Measurements from ENCODE around the gene TBC1D7.

TBC1D7 gene

GRCh38 chr6:13355999-13356785, 27.9 kb upstream of the TBC1D7 start:
- Histone ChIP-seq H3K27ac (ENCODE audit: low read depth, low read length) (no peak overlapping the region), H3K4me1 (ENCODE audit: control insufficient read depth, insufficient read depth, low read length) (peaks cover 37% of the 10 kb centered on the region), H3K4me3 (ENCODE audit: low read depth, low read length) (no peak overlapping the region)

GRCh38 chr6:13355043-13355945, 27.0 kb upstream of the TBC1D7 start:
- Histone ChIP-seq H3K9ac (ENCODE audit: low read length) (no peak overlapping the region), H3K4me3 (ENCODE audit: low read depth, low read length) (no peak overlapping the region), H3K27me3 (ENCODE audit: control insufficient read depth, insufficient read depth, low read length) (no peaks in the 10 kb centered on the region), H3K4me1 (ENCODE audit: control insufficient read depth, insufficient read depth, low read length) (peaks cover 41% of the 10 kb centered on the region), H3K9me3 (ENCODE audit: control insufficient read depth, insufficient read depth, low read depth, low read length) (no peaks in the 10 kb centered on the region), H3K27ac (ENCODE audit: low read depth, low read length) (no peak overlapping the region; the same call in 1 of the 2 replicates), H3K36me3 (ENCODE audit: control insufficient read depth, insufficient read depth, low read length) (no peaks in the 10 kb centered on the region)

More at GRCh38 chr6:13355999-13356785, 27.9 kb upstream of the TBC1D7 start:
- H3K36me3 ChIP-seq (ENCODE audit: control insufficient read depth, insufficient read depth, low read length) = no peaks in the 10 kb centered on the region
- no peak overlapping the region for H3K9ac ChIP-seq (ENCODE audit: low read length)
- no peaks in the 10 kb centered on the region for H3K9me3 ChIP-seq (ENCODE audit: control insufficient read depth, insufficient read depth, low read depth, low read length)
- H3K27me3 ChIP-seq (ENCODE audit: control insufficient read depth, insufficient read depth, low read length) = no peaks in the 10 kb centered on the region

- Histone ChIP-seq H3K27ac (ENCODE audit: low read depth, low read length) (no peak overlapping the region), H3K9me3 (ENCODE audit: control insufficient read depth, insufficient read depth, low read depth, low read length) (0 out of 2 replicates have a peak, but pooled peaks cover 3% of the 10 kb centered on the region), H3K4me1 (ENCODE audit: control insufficient read depth, insufficient read depth, low read length) (peaks cover 41% of the 10 kb centered on the region), H3K36me3 (ENCODE audit: control insufficient read depth, insufficient read depth, low read length) (no peaks in the 10 kb centered on the region), H3K4me3 (ENCODE audit: low read depth, low read length) (no peak overlapping the region), H3K9ac (ENCODE audit: low read length) (no peak overlapping the region), H3K27me3 (ENCODE audit: control insufficient read depth, insufficient read depth, low read length) (no peaks in the 10 kb centered on the region)
Observed at GRCh38 chr6:13354331-13355042, 26.1 kb upstream of the TBC1D7 start.

DNA sequence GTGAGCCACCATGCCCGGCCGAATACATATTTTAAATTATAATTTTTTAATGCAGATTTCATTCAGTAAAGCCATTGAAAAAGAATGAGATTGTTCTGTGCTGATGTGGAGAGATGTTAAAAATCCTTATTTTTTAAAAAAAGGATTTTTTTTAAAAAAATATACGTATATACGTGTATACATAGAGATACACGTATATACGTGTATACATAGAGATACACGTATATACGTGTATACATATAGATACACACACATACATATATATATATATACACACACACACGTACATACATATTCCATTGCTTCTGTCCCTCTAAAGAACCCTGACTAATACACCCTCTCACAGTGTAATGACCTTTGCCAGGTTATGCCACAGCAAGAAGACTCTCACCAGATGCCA, 23.8 kb upstream of the TBC1D7 start:
- Histone ChIP-seq H3K9me3 (ENCODE audit: control insufficient read depth, insufficient read depth, low read depth, low read length) (0 out of 2 replicates have a peak, but pooled peaks cover 4% of the 10 kb centered on the region), H3K9ac (ENCODE audit: low read length) (no peak overlapping the region), H3K4me3 (ENCODE audit: low read depth, low read length) (no peak overlapping the region), H3K27ac (ENCODE audit: low read depth, low read length) (no peak overlapping the region), H3K27me3 (ENCODE audit: control insufficient read depth, insufficient read depth, low read length) (no peaks in the 10 kb centered on the region), H3K36me3 (ENCODE audit: control insufficient read depth, insufficient read depth, low read length) (no peaks in the 10 kb centered on the region), H3K4me1 (ENCODE audit: control insufficient read depth, insufficient read depth, low read length) (peaks cover 31% of the 10 kb centered on the region)

DNA sequence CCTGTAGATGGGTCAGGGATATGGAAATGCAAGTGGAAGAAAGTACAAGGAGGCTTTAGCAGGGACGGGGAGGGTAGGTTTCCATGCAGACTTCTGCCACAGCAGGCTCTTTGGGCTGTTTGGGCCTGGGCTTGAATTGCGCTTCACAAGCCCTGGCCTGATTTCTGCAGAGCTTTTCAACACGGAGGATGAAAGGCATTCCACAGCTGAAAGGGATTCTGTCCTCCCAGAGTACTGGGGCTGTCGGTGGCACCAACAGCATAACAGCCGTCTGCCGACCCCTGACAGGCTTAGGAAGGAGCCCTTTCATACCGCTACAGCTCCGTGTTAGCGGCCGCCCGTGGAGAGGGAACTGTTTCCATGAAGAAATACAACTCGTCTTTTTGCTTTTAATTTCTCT, 22.9 kb upstream of the TBC1D7 start:
- Histone ChIP-seq H3K27ac (ENCODE audit: low read depth, low read length) (0 out of 2 replicates have a peak overlapping the region, but pooled peaks have one; percentile 18), H3K4me3 (ENCODE audit: low read depth, low read length) (no peak overlapping the region), H3K9ac (ENCODE audit: low read length) (no peak overlapping the region), H3K36me3 (ENCODE audit: control insufficient read depth, insufficient read depth, low read length) (no peaks in the 10 kb centered on the region), H3K9me3 (ENCODE audit: control insufficient read depth, insufficient read depth, low read depth, low read length) (0 out of 2 replicates have a peak, but pooled peaks cover 4% of the 10 kb centered on the region), H3K4me1 (ENCODE audit: control insufficient read depth, insufficient read depth, low read length) (peaks cover 23% of the 10 kb centered on the region), H3K27me3 (ENCODE audit: control insufficient read depth, insufficient read depth, low read length) (no peaks in the 10 kb centered on the region)

GRCh38 chr6:13349811-13350506, 21.6 kb upstream of the TBC1D7 start:
- H3K4me3 ChIP-seq (ENCODE audit: low read depth, low read length) = no peak overlapping the region
- no peaks in the 10 kb centered on the region for H3K27me3 ChIP-seq (ENCODE audit: control insufficient read depth, insufficient read depth, low read length)
- no peaks in the 10 kb centered on the region for H3K36me3 ChIP-seq (ENCODE audit: control insufficient read depth, insufficient read depth, low read length)
- peaks cover 9% of the 10 kb centered on the region for H3K4me1 ChIP-seq (ENCODE audit: control insufficient read depth, insufficient read depth, low read length)
- no peak overlapping the region for H3K9ac ChIP-seq (ENCODE audit: low read length)
- no peak overlapping the region for H3K27ac ChIP-seq (ENCODE audit: low read depth, low read length)
- 0 out of 2 replicates have a peak, but pooled peaks cover 4% of the 10 kb centered on the region for H3K9me3 ChIP-seq (ENCODE audit: control insufficient read depth, insufficient read depth, low read depth, low read length)

DNA sequence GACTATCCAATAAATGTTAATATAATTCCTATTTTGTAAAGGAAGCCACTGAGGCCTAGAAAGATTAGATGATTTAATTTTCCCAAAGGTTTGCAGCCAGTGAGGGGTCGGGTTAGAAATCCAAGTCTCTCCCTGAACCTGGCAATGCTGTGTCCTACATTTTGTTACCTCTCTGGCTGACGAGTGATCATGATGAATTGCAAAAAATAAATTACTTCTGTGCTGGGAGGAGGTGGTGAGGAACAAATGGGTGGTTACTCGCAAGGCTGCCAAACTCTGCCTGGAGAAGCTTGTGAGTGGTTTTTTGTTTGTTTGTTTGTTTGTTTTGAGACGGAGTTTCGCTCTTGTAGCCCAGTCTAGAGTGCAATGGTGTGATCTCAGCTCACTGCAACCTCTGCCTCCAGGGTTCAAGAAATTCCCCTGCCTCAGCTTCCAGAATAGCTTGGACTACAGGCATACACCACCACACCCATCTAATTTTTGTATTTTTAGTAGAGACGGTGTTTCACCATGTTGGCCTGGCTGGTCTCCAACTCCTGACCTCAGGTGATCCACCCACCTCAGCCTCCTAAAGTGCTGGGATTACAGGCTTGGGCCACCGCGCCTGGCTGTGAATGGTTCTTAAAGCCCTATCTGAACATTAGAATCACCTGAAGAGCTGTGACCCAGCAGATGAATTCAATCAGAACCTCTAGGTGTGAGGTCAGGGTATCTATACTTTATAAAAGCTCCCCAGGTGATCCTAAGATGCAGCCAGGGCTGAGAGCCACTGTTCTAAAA, 20.2 kb upstream of the TBC1D7 start:
- 0 out of 2 replicates have a peak, but pooled peaks cover 4% of the 10 kb centered on the region for H3K9me3 ChIP-seq (ENCODE audit: control insufficient read depth, insufficient read depth, low read depth, low read length)
- no peak overlapping the region for H3K9ac ChIP-seq (ENCODE audit: low read length)
- no peaks in the 10 kb centered on the region for H3K36me3 ChIP-seq (ENCODE audit: control insufficient read depth, insufficient read depth, low read length)
- peaks cover 8% of the 10 kb centered on the region for H3K4me1 ChIP-seq (ENCODE audit: control insufficient read depth, insufficient read depth, low read length)
- no peak overlapping the region for H3K27ac ChIP-seq (ENCODE audit: low read depth, low read length)
- H3K4me3 ChIP-seq (ENCODE audit: low read depth, low read length) = no peak overlapping the region
- no peaks in the 10 kb centered on the region for H3K27me3 ChIP-seq (ENCODE audit: control insufficient read depth, insufficient read depth, low read length)

- Histone ChIP-seq H3K9ac (ENCODE audit: low read length) (no peak overlapping the region), H3K9me3 (ENCODE audit: control insufficient read depth, insufficient read depth, low read depth, low read length) (0 out of 2 replicates have a peak, but pooled peaks cover 4% of the 10 kb centered on the region), H3K36me3 (ENCODE audit: control insufficient read depth, insufficient read depth, low read length) (no peaks in the 10 kb centered on the region), H3K27me3 (ENCODE audit: control insufficient read depth, insufficient read depth, low read length) (no peaks in the 10 kb centered on the region), H3K27ac (ENCODE audit: low read depth, low read length) (no peak overlapping the region), H3K4me1 (ENCODE audit: control insufficient read depth, insufficient read depth, low read length) (peaks cover 5% of the 10 kb centered on the region), H3K4me3 (ENCODE audit: low read depth, low read length) (no peak overlapping the region)
Observed at GRCh38 chr6:13346245-13346644, 17.9 kb upstream of the TBC1D7 start.

DNA sequence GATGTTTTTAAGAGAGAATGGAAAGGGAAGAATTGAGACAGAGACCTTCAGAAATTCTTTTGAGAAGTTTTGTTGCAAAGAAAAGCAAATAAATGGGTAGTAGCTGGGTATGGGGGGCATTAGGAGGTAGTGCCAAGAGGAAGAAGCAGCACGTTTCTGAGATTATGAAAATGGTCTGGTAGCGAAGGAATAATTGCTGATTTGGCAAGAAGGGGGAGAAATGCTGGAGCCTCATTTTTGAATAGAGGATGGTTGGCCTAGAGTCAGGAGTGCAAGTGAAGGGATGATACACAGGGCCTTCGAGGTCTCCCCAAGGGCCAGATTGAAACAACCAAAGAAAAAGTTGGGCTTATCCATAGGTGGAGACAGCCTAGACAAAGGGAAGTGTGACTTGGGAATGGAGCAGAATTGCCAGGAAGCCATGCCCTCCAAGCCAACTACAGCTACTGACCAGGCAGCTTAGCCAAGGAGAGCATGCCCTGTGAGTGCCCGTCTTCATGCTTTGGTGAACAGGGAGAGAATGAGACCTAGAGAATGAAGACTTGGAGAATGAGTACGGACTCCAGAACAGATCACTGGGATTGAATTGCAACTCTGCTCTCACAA, 14.2 kb upstream of the TBC1D7 start:
- H3K27ac ChIP-seq (ENCODE audit: low read depth, low read length) = no peak overlapping the region
- H3K9ac ChIP-seq (ENCODE audit: low read length) = no peak overlapping the region
- H3K27me3 ChIP-seq (ENCODE audit: control insufficient read depth, insufficient read depth, low read length) = no peaks in the 10 kb centered on the region
- no peaks in the 10 kb centered on the region for H3K36me3 ChIP-seq (ENCODE audit: control insufficient read depth, insufficient read depth, low read length)
- H3K4me1 ChIP-seq (ENCODE audit: control insufficient read depth, insufficient read depth, low read length) = no peaks in the 10 kb centered on the region
- H3K4me3 ChIP-seq (ENCODE audit: low read depth, low read length) = no peak overlapping the region
- H3K9me3 ChIP-seq (ENCODE audit: control insufficient read depth, insufficient read depth, low read depth, low read length) = no peaks in the 10 kb centered on the region

Data from HUES6 (cell line).